GM19238 (cell line): ENCODE measurements around the gene ZBTB33.

Experiments
- DNase-seq: peaks from one replicate; pipeline ENCODE4 v3.0.0; 2011; ENCODE audit warnings: low spot score; ENCODE audit not compliant: insufficient read length

The ZBTB33 gene

DNA sequence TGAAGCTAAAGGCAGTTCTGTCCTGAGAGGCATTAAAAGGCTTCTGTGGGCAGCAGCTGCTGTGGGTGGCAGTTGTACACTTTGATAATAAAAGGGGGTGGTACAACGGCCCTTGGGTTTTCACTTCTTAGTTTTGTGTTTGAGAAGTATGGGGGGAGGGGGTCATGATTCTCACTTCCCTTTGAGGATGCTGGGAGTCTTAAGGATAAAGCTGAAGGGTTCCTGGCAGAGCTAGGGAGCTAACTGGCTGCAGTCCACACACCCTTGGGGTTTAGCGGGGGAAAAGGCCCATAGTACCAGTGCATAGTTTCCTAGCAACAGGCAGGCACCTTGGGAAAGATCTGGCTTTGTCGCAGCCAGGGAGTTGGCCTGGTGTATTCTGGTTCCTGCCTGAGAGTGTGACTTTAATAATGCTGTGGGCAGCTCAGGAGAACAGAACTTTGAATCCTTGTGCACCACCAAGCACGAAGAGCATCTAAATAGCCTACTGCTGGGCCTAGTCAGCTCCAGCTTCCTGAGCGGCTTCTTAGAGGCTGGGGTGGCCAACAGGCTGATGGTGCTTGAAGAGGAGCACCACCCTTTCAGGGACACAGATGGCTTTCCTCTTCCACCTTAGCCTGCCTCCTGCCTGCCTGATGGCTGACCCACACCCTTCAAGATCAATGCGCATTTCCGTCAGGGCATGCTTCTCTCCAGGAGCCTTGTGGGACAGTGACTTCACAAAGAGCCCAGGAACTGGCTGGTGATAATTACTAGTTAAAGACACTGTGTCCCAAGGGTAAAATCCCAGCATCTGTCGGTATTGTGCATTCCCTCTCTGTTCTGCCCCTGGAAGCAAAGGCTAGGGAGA is 12.5 kb downstream of the ZBTB33 start:
- DNase-seq: no peak

DNA sequence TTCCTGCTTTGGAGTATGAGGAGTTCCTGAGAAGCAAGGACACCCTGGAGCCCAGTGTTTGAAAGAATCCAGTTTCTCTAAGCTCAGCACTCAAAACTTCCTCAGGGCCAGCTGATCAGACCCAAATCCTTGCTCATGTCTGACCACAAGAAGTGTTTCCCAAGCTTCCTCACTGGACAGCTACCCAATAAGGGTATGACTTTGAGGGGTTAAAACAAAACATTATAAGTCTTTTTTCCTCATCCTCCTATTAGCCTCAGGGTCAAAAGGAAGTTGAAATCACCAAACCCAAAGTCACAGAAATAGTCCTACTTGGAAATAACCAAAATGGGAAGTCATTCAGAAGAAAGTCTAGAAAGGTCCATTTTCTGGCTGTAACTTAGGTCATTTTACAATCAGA is 13.7 kb downstream of the ZBTB33 start:
- DNase-seq: no peak

DNA sequence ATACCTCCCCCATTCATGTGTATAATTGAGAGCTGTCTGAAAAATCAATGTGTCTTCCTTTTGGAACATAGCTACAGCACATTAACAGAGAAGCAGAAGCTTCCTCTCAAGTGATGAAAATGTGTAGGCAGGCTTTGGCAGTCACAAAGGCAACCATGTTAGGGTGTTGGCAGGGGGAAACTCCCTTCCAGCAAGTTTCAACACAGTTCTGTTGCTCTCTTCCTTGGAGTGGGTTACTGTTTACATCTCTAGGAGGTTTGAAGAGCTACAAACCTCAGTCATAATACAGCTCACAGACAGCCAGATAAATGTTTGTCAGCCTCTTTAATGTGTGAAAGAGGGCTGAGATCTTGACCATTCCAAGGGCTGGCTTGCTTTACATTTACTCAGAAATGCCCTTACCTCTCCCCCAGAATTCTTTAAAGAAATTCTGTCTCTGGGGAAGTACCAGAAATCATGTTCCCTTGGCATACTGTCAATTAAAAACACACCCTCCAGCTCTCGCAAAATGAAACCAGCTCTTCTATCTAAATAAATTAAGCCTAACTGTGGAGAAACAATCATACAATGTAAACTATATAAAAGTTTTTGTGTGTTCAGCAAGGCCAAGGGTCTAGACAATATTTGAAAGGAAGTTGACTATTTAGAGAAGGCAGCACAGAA is 18.9 kb downstream of the ZBTB33 start:
- DNase-seq: no peak

DNA sequence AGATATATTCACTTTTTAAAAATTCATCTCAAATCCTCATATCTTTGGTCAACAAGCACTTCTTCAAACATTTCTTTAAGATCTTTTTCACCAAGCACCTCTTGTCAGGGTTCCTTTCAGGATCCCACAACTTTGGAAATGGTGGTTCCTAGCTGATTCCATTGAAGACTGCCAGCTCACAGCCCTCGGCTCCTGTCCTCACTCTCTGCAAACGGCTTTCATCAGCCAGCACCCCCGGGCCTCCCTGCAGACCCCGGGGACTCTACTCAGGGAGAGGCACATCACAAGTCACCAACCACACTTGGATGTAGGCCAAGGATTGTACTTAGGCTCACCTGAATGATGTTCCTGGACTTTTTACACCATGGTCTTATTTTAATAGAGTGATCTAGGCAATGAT is 20.0 kb downstream of the ZBTB33 start:
- DNase-seq: no peak

DNA sequence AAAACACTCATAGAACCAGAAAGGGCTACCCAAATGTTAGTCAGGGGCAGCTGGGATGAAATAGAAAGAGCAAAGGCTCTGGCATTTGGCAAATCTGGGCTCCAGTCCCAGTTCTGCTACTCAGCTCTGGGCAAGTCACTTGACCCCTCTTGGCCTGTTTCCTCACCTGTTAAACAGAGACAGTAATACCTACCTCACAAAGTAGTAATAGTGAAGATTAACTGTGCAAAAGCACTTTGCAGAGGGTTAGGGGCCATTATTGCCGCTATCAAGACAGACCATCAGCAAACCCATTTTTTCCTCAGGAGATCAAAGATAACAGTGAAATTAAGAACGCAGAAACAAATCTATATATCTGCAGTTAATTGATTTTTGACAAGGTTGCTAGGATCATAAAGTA is 20.6 kb downstream of the ZBTB33 start:
- no peak for DNase-seq

DNA sequence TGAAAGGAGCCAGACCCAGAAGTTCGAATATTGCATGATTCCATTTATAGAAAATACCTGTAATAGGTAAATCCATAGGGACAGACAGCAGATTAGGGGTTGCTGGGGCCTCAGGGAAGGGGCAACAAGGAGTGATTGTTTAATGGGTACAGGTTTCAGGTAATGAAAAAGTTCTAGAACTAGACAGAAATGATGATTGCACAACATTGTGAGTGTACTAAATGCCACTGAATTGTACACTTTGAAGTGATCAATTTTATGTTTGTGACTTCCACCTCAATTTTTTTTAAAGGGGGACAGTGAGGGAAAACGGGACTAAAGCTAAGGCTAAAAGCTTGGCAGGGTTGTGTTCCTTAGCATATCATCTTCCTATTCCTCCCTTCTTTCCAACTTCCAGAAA is 23.5 kb downstream of the ZBTB33 start:
- no peak for DNase-seq

DNA sequence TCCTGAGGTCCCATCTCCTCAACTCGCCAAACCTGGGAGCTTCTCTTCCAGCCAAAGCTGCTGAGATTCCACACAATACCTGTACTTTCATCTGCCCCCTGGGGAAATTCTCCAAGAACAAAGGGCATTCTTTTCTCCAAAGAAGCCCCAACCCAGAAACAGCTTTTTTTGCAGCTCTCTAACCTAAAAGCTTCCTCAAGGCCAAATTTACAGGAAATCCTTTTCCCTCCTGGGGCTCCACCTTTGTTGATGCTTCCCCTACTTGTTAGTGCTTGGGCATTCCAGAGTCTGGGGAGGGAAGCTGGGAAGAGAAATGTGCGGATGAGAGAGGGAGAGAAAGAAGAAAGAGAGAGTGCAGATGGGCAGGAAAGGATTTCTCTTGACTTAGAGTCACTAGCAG is 24.3 kb downstream of the ZBTB33 start:
- DNase-seq: no peak

- DNase-seq: no peak
These were observed 30.5 kb downstream of the ZBTB33 start for GRCh38 chrX:120281021-120281624.

GRCh38 chrX:120281761-120282160 is 31.1 kb downstream of the ZBTB33 start:
- no peak for DNase-seq

- DNase-seq: no peak
These were observed 32.1 kb downstream of the ZBTB33 start for GRCh38 chrX:120282697-120283096.

- no peak for DNase-seq
These were observed 36.3 kb downstream of the ZBTB33 start for GRCh38 chrX:120286733-120287512.

- DNase-seq: no peak
These were observed 37.0 kb downstream of the ZBTB33 start for GRCh38 chrX:120287513-120288112.

GRCh38 chrX:120290107-120290506 is 39.5 kb downstream of the ZBTB33 start:
- no peak for DNase-seq

GRCh38 chrX:120291211-120291610 is 40.6 kb downstream of the ZBTB33 start:
- no peak for DNase-seq

DNA sequence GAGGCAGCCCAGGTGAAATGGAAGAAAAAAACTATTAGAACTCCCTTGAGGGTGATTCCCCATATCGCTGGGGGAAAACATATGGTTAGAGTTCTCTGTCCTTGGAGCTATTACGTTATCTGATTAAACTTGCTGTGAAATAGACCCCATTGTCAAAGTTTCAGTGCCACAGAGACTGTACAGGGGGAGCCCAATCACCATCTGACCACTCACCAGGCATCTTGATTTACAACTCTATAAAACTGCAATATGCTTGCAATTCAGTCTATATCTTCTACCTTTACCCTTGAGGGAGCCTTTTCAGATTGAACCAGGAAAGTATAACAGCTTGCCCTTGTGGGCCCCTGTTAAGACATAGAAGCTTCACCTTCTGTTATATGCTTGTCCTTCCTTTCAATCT is 42.4 kb downstream of the ZBTB33 start:
- no peak for DNase-seq

DNA sequence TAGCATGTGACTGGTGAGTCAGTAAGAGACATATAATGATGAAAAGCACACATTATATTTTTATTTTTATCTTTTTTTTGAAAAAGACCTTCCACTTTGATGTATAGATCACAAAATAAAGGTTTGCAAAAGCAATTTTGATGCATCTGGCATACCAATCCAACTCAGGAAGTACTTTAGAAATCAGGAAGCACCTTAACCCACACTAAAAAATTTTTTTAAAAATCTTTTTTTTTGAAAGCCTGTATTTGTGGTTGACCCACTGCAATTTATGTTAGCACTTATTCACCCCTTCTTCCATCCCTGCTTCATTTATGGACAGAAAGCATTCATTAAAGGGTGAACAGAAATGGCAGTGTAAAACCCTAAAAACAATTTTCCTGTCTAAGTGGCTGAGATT is 44.0 kb downstream of the ZBTB33 start:
- no peak for DNase-seq

GRCh38 chrX:120297923-120298322 is 47.3 kb downstream of the ZBTB33 start:
- no peak for DNase-seq

DNA sequence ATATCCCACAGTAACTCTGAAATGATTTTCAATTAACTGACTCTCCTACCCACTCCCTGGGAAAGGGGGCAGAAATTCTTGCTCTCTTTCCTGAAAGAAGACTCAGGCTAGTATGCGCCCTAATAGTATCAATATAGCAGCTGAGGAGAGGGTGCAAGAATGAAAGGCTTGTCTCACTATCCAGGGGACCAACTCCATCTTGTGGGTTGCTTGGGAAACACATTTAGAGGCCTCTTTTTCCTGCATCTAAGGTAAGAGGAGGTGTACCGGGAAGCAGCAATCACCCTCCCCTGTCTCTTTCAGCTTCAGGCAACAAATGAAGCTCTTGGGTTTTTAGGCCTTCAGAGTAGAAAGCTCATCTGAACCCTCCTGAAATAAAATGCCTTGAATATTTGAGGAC is 49.3 kb downstream of the ZBTB33 start:
- no peak for DNase-seq

- no peak for DNase-seq
These were observed 50.9 kb downstream of the ZBTB33 start for GRCh38 chrX:120301497-120301896.

DNA sequence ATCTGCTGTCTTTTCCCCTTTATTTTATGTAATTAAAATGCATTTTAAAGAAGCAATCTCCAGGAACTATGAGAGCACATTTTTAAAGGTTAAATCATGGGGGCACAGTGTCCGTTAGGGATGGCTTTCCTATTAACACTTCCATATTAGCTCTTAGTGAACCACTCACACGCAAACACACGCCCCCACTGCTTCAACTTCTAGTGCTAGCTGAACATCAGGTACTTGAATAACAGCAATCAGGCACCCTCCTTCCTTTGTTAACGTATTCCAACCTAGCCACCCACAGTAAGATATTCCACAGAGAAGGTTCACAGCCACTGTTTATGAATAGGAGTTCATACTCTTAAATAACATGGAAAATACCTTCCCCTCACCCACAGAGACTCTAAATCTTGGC is 51.3 kb downstream of the ZBTB33 start:
- DNase-seq: no peak

DNA sequence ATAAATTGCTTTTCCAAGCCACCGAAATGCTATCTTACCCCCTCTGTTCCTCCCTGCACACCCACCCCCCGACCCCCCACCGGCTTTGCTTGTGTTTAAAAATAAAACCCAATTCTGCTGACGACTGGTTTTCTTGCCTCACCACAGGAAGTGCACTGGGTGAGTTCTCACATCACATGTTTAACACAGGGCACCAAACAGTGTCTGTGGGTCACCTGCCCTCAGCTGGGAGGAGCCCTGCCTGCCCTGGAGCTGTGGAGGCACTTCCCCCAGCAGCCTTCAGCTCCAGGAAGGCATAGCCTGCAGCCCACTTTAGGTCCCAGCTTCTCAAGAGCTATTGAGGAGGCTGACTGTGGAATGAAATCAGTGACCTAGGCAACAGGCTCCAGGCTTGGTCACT is 51.8 kb downstream of the ZBTB33 start:
- DNase-seq: peak; percentile 27
